AG10803 (cell line): Measurements from ENCODE around the gene AGBL2.
"Not testable (repeated sequence)": the region's sequence is repeated elsewhere in the genome, so short reads cannot be mapped to it uniquely, and the experiment has no call there.

ENCODE experiments used
- DNase-seq: peaks from one replicate; pipeline ENCODE4 v3.0.0; 2010; ENCODE audit warnings: low read depth
- H3K4me3 ChIP-seq: 2 replicates; pipeline ENCODE4 v1.5.1; 2011; ENCODE audit warnings: mild to moderate bottlenecking, low read length, control low read depth
- CTCF ChIP-seq: conservative IDR thresholded peaks from 2 replicates; pipeline ENCODE4 v1.5.1; 2011; ENCODE audit warnings: mild to moderate bottlenecking, low read length, control low read depth, inconsistent platforms

Gene AGBL2

DNA sequence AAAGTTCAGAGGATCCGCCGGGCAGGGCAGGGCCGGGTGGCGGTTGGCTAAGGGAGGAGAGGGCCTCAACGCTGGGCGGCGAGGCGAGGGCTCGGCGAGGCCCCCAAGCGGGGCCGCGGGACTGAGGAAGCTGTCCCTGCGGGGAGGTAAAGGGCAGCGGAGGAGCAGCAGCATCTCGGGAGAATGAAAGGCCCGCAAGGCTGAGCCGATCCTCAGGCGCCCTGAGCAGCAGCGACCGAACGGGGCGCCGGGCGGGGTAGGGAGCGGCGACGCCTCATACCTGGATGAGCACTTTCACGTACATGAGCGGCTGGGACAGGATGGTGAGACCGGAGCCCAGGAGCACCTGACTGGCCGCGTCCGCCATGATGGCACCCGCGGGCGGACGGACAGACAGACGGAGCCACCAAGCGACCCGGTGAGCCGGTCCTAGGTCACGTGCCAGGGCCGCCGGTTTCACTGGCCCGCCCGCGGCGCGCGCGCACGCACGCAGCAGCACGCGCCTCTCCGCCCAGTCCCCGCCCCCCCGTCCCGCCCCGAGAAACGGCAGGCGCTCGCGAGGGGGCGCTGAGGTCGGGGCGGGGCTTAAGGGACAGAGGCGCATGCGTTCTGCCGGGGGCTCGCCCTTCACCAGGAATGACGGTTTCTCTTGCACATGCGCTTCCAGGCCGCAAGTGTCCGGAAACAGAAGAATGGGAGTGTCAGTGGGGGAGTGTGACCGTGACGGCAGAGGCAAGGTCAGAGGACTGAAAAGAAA, 72.9 kb downstream of the AGBL2 start, which contains the start of gene MTCH2:
Gene MTCH2, minus strand, starts transcription at position 461 of the 757 bp plus-strand sequence. Its CDS starts 94 bp downstream, at position 367.
- no peak; the same call in none of the 2 replicates for TF ChIP-seq CTCF
- peak; percentile 96 for DNase-seq

DNA sequence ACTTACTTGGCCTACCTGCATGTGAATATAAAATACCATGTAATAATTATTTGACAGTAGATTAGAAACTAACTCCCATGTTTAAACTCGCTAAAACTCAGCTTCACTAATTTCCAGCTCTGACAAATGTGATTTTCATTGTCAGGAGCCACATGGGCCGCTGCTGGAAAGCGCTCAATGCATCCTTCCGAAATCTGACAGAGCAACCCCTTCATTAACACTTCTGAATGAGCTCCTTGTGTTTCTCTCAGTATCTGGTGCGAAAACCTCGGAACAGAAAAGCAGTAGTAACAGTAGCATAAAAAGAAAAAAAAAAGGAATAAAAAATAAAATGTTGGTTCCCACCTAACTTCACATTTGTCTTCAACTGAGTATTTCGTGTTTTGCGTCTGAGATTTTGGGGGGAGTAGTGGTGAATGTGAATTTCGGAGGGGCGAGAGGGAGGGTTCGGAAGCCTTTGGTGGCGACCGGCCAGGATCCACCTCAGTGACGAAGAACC, 73.5 kb downstream of the AGBL2 start:
- no peak for TF ChIP-seq CTCF
- no peak for DNase-seq
- H3K4me3 ChIP-seq = peak overlapping the region; percentile 89

More for the DNA sequence above, 72.9 kb downstream of the AGBL2 start, which contains the start of gene MTCH2:
- peak within 1 kb of the TSS; percentile 89 for H3K4me3 ChIP-seq

DNA sequence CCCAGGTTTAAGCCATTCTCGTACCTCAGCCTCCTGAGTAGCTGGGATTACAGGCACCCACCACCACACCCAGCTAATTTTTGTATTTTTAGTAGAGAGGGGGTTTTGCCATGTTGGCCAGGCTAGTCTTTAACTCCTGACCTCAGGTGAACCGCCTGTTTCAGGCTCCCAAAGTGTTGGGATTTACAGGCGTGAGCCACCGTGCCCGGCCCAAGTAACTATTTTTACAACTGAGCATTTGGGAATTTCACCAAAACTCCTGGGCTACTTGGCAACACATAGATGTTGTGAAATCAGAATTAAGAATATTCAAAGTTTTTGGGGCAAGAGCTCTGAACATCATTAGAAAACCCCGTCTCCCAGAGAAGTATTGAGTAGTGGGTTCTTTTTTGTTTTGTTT, 74.7 kb downstream of the AGBL2 start:
- DNase-seq = peak; percentile 59
- H3K4me3 ChIP-seq = not testable (repeated sequence)

DNA sequence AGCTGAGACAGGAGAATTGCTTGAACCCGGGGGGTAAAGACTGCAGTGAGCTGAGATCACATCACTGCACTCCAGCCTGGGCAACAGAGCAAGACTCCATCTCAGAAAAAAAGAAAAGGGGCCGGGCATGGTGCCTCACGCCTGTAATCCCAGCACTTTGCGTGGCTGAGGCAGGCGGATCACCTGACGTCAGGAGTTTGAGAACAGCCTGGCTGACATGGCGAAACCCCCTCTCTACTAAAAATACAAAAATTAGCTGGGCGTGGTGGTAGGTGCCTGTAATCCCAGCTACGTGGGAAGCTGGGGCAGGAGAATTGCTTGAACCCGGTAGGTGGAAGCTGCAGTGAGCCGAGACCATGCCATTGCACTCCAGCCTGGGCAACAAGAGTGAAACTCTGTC, 78.8 kb downstream of the AGBL2 start:
- DNase-seq, H3K4me3 ChIP-seq: not testable (repeated sequence)

DNA sequence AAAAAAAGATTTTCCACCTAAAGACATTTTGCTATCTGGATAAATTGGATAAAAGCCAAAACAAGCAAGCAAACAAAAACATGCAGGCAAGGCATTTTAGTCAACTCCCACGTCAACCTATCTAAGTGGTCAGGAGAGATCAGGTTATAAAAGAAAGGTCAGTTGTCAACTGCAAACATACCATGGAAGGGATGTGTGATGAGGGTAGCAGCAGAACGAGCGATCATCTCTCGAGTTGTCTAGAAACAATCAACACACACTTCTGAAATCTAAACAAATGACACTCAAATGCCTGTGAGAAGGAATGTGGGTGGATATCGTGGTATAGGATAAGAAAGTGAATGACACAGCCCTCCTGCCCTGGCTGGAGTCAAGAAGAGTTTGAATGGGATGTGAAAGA, 83.7 kb downstream of the AGBL2 start:
- TF ChIP-seq CTCF = no peak
- no peak for DNase-seq
- H3K4me3 ChIP-seq = no peak overlapping the region

DNA sequence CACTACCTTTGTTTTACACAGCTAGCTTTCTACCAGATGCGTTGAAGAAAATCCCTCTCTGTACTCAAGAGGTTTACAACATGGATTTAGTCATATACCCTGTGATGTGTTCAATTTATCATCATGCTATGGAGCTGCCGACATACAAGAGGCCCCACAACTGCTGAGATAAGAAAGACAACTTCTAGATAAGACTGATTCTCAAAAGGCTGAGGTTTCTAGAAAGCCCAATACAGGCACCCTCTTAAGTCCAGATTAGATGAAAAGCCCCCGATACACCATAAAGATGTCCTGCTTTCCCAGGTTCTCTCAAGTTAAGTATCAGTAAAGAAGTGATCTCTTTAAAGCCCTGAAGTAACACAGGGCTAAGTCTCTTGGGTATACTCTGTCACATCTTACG, 87.1 kb downstream of the AGBL2 start:
- no peak for TF ChIP-seq CTCF
- no peak overlapping the region for H3K4me3 ChIP-seq
- DNase-seq = no peak

- DNase-seq = no peak
- TF ChIP-seq CTCF = no peak
- H3K4me3 ChIP-seq = no peak overlapping the region
These were observed 88.9 kb downstream of the AGBL2 start for GRCh38 chr11:47626234-47626633.

DNA sequence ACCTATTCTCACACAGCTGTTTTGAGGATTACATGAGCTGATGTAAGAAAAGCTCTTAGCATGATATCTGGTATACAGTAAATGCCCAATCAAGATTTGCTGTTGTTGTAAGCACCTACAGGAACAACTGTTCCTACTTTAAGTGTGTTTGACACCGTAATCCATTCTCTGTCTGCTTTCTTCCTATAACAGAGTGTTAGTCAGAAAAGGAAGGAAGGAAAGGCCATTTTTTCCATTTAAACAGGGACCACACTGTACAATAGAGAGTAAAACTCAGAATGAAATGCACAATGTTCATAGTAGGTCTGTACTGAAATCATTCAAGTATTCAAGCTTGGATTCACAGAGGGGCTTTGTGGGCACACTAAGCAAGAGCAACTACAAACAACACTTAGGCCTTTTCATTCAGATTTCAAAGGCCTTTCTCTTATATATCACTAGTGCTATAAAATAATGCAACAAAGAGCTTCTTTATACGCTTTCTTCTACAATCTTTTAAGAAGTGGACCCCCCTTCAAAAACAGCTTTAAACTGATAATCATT, 94.3 kb downstream of the AGBL2 start:
- DNase-seq = no peak
- H3K4me3 ChIP-seq = no peak overlapping the region
- TF ChIP-seq CTCF = no peak
